Measurements from ENCODE around the gene TMEM14C.
"Not testable (repeated sequence)": the region's sequence is repeated elsewhere in the genome, so short reads cannot be mapped to it uniquely, and the experiment has no call there.

The TMEM14C gene

DNA sequence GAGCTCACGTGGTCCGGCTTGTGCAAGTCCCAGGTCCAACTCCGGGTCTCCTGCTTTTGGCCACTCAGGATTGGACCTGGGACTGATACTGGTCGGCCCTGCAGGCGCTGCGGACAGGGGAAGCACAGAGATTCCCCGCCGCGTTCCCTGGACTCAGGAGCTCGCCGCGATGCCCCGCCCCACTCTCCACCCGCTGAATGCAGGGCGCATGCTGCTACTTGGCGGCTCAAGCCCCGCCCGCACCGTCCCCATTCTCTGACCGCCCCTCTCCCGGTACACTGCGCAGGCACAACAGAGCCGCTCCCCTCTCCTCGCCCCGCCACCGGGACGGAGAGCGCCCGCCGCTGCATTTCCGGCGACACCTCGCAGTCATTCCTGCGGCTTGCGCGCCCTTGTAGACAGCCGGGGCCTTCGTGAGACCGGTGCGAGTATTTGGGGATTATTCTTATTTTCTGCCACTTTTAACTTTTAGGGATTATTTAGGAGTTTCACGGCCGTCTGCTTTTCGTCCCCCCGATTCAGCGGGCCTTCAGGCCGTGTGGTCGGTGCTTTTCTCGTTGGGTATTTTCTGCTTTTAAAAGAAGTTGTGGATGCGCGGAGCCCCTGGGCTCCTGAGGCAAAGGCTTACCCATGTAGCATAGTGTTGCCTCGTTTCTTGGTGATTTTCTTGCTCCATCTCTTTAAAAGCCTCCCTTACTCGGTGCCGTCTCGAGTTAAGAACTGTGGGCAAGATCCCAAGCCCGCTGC is at the start of gene TMEM14C:
TMEM14C (plus strand) TSS at position 251 of the 747 bp plus-strand sequence. CDS start 1,544 bp downstream, outside the sequence.
- DNase-seq: peak; percentile 94

DNA sequence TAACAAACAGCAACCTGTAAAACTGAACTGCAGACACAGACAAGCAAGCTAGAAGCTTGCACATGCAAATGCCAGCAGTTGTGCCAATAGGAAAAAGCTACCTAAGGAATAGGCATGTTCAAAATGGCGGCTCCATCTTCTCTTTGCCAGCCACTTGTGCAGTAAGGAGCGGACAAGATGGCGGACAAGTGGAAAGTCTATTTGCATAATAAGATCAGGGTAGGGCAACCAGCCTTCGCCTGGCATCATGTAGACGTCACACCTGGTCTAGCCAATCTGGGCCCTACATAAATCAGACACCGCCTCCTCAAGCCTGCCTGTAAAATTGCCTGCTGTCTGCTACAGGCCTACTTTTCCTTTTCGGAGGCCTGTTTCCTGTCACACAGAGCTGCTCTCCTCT is 46.5 kb upstream of the TMEM14C start:
- no peak for DNase-seq

DNA sequence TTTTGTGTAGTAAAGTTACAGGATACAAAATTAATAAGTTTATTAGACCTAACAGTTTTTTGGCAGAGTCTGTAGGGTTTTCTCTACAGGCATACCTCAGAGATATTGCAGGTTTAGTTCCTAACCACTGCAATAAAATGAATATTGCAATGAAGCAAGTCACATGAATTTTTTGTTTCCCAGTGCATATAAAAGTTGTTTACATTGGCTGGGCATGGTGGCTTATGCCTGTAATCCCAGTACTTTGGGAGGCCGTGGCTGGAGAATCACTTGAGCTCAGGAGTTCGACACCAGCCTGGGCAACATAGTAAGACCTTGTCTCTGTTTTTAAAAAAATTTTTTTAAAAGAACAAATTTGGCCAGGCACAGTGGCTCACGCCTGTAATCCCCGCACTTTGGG is 44.4 kb upstream of the TMEM14C start:
- DNase-seq: no peak

DNA sequence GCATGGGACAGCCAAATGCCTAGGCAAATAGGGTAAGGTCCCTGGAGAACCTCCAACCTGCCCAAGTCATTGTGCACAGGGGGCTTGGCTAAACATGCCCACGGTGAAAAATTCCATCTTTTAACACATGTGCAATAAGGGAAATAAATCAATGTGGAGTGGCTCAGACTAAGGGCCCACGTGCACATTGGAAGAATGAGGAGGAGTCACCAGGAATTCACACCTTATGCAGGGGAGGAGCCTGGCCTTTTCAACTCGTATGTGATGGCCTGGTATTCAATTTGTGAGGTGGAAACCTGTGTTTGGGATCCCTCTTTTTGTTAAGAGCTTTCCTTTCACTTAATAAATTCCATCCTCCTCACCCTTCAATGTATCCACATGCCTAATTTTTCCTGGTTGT is 41.1 kb upstream of the TMEM14C start:
- no peak for DNase-seq

DNA sequence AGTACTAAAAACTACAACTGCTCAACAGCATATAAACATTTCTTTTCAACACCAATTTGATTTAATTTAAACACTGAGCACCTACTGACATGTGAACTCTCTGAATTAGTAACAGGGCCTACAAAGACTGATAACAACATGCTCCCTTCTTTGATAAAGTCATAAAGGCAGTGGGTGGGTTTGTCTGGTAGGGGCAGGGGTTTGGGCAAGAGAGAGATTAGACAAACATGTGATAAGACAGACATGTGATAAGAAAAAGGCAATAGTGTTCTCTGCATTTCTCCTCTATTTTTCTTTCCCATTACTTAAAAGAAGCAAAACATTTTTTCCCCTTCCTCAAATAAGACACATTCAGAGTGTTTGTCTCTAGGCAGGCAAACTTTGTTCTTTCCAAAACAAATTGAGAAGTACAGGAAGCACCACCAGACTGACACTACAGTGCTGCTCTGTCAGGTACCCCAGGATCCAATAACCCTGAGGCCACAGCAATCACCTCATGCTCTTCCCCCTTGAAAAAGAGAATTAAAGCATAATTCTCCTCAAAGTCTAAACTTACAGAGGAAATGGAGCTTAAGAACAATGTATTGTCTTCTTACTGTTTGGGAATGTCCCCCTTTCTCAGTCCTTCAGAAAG is 40.4 kb upstream of the TMEM14C start:
- no peak for DNase-seq

DNA sequence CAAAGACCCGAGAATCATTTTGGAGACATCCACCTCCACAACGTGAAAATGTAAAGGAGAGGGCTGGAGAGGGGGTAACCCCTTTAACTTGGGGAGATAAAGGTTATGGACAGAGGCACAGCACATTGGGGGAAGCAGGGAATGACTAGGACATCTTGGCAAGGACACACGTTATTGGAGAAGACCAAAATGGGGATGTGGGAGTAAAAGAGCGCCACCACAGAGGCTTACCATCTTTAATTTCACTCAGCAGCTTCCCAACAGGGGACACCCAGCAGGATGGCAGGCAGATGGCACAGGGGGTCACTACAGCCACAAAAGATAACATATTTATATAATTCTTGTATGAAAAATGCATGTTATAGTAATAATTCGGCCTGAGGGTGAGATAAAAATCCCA is 38.3 kb upstream of the TMEM14C start:
- no peak for DNase-seq

DNA sequence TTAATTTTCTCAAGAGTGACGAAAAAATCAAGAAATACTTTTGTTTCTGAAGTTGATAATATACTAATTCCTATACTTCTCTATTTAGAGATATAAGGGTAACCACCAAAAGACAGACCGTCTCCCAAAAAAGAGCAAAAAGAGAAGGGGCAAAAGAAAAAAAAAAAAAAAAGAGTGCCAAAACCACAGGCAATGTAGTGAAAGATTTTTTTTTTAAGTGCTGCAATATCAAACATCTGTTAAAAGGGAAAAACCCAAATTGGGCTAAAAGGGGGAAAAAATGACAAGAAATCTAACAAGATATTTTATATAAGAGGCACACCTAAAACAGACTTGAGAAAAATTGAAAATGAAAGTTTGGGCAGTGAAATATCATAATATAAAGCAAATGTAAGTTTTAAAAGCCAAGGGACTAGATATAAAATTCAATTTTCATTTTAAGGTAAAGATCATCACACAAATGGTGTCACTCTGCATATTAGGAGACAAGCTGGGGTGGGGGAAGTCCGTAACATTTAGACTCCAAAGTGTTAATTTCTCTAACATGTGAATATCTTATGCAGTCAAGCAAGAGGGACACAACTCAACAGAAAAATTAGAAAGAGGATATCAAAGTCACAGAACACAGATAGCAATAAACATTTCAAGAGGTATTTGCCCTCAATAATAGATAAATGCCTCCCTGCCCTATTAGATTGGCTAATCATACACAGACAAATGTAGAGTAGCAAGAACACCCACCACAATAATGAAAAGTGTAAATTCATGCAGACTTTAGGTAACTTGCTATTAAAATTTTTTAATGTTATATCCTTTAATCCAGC is 37.6 kb upstream of the TMEM14C start:
- no peak for DNase-seq

DNA sequence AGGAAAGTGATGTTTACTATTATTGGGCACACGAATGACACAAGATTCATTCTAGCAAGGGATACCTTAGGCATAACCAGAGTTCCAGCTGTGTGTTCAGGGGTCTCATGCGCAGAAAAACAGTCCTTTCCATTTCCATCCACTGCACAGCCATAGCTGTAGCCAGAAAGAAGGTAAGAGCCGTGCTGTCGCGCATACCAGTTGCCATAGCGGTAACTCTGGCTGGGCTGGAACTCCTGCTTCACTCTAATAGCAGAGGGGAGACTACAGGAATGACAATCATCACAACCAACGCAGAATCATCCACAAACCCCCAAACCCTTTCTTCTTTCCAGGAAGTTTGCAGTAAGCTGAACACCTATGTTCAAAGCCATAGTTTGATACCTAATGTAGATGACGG is 36.0 kb upstream of the TMEM14C start:
- DNase-seq: no peak

DNA sequence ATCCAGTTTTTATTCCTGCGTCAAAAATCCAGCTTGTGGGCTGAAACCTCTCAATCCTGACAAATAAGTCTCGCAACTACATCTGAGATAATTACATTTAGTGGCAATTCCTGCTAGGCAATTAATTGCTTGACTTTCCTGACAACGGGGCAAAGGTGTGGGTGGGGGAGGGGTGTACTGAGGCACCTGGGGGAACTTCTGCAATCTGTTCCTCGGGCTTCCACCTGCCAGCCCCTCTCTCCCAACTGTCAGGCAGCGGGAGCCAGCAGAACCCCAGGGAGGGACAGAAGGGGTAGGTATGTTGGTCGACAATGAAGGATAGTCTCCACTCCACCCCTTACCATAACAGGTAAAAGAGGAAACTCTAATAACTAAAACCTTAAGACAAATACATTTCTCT is 35.3 kb upstream of the TMEM14C start:
- no peak for DNase-seq

DNA sequence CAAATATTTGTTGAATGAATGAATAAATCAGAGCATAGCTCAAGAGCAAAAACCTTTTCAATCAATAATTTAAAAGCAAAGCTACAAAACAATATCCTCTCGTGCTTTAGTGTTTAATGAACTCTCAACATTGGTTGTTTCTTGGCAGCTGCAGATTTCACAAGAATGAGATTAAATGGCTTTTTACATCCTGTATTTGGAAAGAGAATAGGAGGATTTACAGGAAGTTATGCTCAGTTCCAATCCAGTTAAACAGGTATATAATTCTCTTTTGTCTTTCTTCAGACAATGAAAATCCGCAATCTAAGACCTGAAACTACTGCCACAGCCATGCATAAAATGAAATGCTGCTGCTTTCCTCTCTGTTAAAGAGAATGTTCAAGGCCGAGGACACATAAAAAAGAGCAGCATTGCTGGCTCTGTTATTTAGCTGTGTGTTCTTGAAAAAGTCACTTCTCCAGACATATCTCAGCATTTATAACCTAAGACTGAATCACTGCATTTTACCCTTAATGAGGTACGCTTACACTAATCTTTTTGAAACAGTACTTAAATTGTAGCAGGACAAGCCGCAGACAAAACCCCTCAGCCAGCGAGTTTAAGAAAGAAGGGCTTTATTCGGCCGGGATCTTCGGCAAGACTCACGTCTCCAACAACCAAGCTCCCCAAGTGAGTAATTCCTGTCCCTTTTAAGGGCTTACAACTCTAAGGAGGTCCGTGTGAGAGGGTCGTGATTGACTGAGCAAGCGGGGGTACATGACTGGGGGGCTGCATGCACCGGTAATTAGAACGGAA is 32.0 kb upstream of the TMEM14C start:
- peak; percentile 33 for DNase-seq

DNA sequence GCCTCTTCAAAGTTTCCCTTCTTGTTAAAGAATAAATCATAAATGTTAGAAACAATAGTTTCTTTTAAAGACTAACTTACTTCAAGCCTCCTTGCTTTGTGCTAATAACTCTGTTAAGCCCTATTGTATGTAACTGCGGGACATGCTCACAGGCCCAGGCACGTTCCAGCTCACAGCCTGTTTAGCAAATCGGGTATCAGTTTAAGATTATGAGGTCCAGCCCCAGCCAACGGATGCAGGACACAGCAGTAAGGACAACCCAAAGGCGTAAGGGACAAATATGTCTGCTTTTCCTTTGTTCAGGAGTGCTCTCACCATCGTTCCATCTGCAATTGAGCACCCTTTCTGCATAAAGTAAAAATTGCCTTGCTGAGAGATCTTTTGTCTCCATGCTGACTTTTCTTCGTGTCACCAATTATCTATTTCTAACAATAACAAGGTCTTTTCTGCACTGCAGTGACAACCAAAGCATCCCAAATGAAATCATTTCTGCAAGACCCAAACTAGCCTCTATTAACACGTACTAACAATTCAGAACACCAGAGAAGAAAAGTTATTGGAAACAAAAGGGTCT is 29.8 kb upstream of the TMEM14C start:
- no peak for DNase-seq

DNA sequence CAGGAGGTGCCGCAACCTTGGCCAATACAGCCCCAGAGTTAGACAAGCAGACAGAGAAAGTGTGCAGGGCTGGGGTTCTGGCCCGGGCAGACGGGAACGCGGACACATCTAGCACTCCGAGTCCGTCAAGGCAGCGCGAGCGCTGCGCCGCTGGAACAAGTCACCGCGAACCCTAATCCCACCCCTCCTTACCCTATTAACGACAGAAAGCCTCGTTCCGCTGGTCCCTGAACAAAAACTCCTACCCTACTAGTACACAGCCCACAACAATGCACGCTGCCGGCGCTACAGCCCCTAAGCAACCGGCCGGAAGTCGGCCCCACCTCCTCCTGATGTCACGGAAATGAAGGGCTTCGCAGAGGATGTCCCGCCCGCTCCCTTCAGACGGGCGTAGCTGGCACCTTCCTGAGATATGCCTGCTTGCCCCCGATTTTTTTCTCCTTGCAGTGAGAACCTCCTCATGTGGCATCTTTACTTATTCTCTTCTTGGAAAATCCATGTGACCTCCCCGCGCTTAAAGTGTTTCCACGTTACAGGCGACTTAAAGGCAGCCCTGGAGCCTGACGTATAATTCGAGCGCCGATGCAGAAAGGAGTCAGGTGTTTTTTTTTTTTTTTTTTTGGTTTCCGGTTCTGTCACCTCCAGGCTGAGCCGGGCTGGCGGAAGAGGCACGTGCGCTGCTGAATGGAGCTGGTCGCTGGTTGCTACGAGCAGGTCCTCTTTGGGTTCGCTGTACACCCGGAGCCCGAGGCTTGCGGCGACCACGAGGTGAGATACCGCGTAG is 28.4 kb upstream of the TMEM14C start, which contains the start of the genes C6orf52 and PAK1IP1:
C6orf52 (minus strand) TSS at position 315 of the 784 bp plus-strand sequence. CDS start 7,066 bp downstream, outside the sequence.
PAK1IP1 (plus strand) TSS at position 671 of the 784 bp plus-strand sequence; CDS start at position 685, 14 bp downstream.
- peak; percentile 91 for DNase-seq

DNA sequence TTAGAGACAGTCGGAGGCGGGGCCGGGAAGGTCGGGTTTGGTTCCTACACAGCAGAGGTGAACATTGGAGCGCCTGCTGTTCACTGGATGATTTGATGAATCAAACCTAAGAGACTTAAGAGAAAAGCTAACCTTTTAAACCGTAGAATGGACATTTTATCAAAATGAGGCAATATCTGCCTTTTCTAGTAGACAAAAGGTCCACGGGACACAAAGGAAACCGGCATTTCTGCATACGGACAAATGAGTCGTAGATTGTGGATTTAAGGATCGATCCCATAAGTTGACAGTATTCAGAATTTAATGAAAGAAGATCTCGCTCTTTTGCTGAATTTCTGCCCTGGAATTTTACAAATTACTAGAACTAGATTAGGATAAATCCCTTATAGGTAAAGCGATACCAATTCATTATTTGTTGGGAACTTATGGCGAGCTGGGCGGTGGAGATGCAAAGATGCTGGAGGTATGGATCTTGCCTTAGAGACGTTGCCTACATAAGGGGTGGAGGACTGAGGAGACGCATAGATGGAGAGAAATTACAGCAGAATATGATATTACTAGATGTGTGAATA is 27.7 kb upstream of the TMEM14C start:
- DNase-seq: no peak

DNA sequence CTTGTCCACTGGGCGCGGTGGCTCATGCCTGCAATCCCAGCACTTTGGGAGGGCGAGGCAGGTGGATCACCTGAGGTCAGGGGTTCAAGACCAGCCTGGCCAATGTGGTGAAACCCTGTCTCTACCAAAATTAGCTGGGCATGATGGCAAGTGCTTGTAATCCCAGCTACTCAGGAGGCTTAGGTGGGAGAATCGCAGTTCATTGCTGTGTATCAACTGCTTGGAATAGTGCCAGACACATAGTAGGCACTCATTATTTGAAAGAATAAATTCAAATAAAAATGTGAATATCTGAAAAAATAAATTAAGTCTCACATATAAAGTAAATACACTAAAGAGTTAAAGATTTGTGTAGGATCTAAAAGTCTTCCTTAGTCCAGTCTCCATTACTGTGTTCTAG is 26.2 kb upstream of the TMEM14C start:
- DNase-seq: no peak

DNA sequence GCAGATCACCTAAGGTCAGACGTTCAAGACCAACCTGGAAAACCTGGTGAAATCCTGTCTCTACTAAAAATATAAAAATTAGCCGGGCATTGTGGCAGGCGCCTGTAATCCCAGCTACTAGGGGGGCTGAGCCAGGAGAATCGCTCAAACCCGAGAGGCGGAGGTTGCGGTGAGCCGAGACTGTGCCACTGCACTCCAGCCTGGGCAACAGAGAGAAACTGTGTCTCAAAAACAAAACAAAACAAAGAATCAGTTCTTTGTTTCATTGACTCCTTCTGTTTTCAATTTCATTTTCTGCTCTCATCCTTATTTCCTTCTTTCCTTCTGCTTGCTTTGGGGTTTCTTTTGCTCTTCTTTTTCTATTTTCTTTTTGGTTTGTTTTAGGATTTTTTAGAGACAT is 8.9 kb upstream of the TMEM14C start:
- DNase-seq: no peak

DNA sequence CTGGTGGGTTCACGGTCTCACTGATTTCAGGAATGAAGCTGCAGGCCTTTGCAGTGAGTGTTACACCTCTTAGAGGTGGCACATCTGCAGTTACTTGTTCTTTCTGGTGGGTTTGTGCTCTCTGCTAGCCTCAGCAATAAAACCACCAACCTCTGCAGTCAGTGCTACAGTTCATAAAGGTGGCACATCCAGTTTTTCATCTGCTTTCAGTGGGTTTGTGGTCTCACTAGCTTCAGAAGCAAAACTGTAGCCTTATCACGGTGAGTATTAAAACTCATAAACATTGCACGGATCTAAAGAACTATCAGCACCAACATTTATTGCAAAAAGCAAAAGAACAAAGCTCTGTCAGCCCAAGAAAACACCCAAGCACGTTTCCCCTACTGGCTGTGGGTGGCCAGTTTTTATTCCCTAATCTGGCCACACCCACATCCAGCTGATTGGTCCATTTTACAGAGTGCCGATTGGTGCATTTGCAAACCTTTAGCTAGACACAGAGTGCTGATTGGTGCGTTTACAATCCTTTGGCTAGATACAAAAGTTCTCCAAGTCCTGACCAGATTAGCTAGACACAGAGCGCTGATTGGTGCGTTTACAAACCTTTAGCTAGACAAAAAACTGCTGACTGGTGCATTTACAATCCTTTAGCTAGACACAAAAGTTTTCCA is 3.4 kb upstream of the TMEM14C start:
- no peak for DNase-seq

DNA sequence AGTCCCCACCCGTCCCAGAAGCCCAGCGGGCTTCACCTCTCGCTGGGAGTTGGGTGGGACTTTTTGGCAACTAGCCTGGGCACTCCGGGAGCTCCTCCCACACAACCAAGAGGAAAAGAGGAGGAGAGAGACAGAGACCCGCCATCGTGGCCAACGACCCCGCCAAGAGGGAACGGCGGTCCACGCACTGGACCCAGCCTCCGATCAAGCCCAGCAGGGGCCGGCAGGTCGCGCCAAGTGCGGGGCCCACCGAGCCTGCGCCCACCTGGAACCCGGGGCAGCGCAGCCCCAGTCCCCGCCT is 3.0 kb upstream of the TMEM14C start:
- DNase-seq: no peak

DNA sequence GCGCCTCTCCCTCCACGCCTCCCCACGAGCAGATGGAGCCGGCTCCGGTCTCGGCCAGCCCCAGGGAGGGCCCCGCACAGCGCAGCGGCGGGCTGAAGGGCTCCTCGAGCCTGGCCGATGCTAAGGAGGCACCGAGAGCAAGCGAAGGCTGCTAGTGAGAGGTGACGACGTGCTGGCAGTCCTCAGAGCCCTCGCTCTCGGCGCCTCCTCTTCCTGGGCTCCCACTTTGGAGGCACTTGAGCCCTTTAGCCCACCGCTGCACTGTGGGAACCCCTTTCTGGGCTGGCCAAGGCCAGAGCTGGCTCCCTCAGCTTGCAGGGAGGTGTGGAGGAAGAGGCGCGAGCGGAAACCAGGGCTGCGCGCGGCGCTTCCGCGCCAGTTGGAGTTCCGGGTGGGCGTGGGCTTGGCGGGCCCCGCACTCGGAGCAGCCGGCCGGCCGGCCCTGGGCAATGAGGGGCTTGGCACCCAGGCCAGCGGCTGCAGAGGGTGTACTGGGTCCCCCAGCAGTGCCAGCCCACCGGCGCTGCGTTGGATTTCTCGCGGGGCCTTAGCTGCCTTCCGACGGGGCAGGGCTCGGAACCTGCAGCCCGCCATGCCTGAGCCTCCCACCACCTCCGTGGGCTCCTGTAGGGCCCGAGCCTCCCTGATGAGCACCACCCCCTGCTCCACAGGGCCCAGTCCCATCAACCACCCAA is 2.5 kb upstream of the TMEM14C start:
- no peak for DNase-seq

DNA sequence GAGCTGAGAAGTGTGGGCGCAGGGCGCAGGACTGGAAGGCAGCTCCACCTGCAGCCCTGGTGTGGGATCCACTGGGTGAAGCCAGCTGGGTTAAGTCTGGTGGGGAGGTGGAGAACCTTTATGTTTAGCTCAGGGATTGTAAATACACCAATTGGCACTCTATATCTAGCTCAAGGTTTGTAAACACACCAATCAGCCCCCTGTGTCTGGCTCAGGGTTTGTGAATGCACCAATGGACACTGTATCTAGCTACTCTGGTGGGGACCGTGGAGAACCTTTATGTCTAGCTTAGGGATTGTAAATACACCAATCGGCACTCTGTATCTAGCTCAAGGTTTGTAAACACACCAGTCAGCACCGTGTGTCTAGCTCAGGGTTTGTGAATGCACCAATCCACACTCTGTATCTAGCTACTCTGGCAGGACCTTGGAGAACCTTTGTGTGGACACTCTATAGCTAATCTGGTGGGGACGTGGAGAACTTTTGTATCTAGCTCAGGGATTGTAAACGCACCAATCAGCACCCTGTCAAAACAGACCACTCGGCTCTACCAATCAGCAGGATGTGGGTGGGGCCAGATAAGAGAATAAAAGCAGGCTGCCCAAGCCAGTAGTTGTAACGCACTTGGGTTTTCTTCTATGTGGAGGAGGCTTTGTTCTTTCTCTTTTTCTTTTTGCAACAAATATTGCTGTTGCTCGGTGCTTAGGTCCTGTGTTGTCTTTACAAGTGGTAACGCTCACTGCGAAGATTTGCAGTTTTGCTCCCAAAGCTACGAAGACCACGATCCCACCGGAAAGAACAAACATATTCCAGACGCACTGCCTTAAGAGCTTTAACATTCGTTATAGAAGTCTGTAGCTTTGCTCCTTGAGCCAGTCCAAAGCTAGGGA is 1.7 kb upstream of the TMEM14C start:
- not testable (repeated sequence) for DNase-seq
